Suppressor macrophage treated with lipopolysaccharide for 4 hours (primary cell): ENCODE measurements around the gene LTF.

Source experiments
- DNase-seq: peaks from one replicate; pipeline ENCODE4 v3.0.0-alpha.2; 2020

The LTF gene

DNA sequence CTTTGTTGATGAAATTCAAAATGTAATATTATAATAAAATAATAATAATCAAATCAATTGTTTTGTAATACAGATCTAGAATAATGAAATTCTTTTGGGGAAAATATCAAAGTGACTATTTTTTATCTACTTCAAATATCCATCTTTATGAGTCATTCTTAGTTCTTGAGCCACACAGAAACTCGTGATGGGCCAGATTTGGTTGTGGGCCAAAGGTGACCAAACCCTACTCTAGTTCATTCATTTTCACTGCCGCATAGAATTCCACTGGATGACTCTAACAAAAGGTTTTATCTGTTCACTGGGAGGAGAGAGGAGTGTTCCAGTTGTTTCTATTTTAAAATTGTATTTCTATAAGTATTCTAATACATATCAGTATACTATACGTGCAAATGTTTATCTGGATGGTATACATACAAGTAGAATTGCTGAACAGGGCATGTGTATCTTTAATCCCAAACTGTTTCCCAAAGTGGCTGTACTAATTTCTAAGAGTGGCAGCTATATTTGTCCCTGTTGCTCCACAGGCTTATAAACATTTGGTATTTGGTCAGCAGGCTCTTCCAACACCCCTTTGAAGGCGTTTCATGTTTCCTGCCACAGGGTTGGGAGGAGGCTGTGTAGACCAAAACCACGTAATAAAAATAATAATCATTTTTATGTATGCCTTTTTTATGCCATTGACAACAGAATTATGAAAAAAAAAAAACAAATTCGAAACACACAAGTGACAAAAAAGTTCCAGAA, 25.8 kb upstream of the LTF start:
- no peak for DNase-seq

DNA sequence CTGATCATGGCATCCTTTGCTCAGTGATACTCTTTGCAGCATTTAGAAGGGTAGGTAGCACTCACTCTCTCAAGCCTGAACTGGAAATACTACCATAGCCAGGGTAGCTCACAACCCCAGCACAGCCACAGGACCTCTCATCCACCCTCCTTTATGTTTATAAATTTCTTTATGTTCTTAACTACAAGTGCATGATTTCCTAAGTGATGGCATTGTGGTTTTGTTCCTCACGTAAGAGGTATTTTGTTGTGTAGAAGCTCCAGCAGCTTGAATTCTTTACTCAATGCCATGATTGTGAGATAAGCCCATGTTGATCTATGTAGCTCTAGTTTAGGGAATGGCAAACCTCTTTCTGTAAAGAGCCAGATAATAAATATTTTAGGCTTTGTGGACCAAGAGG, 25.2 kb upstream of the LTF start:
- DNase-seq: no peak

GRCh38 chr3:46489381-46489780, 24.7 kb upstream of the LTF start:
- no peak for DNase-seq

- peak; percentile 93 for DNase-seq
Measured at GRCh38 chr3:46488735-46489361, 24.1 kb upstream of the LTF start.

GRCh38 chr3:46485779-46486175, 21.1 kb upstream of the LTF start:
- no peak for DNase-seq

- no peak for DNase-seq
Measured at GRCh38 chr3:46484911-46485778, 20.4 kb upstream of the LTF start.

DNA sequence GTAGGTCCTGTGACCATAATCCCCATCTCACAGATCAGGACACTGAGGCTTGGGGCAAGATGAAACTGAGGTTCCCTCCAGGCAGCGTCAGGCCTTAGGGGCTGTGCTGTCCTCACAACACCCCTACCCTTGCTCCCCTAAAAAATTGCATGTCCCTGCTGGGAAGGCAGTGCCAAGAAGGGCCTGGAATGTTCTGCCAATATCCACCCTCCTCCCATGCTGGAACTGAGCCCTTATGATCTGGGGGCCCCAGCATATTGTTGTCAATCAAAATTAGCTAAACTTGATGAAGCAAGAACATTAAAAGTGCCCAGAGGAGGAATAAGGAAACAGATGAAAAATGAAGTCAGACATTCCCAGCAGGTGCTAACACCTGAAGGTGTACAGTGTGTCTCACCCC, 19.7 kb upstream of the LTF start:
- no peak for DNase-seq

DNA sequence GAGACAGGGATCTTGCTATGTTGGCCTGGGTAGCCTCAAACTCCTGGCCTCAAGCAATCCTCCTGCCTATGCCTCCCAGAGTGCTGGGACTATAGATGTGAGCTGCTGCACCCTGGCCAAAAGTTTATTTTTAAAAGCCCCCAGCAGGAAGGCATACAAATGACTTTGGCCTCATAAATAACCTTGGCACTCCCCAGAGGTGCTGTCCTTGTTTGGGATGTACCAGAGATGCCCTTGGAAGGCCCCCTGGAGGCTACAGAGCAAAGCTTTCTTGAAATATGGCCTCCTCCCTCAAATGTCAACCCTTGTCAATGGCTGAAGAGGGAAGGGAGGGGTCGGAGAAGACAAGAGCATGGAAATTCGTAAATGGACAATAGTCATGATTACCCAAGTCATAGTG, 19.1 kb upstream of the LTF start:
- DNase-seq: no peak

- no peak for DNase-seq
Measured at GRCh38 chr3:46482632-46483350, 18.1 kb upstream of the LTF start.

DNA sequence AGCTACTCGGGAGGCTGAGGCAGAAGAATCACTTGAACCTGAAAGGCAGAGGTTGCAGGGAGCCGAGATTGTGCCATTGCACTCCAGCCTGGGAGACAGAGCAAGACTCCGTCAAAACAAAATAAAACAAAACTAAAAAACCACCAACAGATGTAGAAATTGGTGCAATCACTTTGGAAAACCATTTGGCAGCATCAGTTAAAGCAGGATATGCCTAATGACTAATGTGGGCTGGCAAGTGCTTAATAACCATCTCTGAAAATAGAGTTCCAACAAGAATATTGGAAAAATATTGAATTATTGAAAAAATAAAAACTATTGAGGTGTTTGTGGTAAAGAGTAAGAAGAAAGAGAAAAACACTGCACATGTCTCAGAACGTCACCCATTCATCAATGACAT, 16.9 kb upstream of the LTF start:
- no peak for DNase-seq

DNA sequence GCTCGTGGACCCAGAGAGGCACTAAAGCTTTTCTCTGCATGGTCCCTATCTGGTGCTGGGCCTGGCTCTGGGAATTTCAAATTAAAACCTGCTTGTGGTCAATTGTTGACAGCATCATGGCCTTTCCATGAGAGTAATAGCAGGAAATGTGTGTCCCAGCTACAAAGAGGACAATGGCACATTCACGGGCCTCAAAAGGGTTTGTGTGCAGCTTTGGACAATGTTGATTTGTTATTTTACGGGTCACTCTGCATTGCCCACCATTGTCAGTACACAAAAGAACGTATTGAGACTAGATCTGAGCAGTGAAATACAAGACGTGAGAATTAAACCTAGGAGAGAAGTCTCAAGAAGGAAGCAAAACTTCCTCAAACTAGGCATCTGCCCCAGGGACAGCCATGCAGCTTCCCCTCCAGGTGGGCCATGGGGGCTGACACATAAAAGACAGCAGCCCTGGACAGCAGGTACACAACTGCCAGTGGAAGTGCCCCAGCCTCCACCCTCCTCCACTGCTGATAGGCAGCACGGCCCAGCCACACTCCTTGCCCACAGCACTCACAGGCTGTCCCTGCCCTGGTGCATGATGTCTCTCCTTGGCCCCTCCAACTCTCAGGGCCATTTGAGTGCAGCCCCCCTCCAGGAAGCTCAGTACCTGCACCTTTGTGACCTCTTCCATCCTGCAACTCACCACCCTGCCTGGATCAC, 15.9 kb upstream of the LTF start:
- DNase-seq: no peak

DNA sequence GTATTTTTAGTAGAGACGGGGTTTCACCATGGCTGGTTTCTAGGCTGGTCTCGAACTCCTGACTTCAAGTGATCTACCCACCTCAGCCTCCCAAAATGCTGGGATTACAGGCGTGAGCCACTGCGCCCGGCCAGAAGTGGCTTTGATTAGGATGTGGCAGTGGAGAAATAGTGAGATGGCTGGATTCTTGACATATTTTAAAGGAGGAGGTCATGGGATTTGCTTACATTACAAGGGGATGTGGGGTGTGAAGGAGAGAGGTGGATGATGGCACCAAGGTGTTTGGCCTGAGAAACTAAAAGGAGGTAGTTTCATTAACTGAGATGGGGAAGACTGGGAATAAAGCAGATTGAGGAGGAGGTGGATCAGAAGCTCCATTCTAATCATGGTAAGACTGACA, 15.0 kb upstream of the LTF start:
- no peak for DNase-seq

DNA sequence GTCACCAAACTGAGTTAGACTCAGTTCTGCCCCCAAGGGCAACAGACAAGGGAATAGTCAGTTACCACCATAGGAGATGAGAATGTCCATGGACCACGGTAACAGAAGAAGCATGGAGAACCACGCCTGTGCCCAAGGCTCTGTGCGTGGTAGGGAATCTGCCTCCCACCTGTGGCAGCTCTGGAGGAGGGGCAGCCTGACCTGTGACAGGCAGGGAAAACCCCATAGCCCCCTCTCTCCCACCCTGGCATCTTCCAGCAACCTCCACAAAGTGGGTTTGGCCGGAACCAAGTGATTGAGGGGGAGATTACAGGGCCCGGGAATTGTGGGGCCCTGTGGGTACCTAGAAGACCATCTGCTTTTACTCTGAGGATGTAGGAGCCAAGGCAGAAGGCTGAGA, 14.3 kb upstream of the LTF start:
- no peak for DNase-seq

DNA sequence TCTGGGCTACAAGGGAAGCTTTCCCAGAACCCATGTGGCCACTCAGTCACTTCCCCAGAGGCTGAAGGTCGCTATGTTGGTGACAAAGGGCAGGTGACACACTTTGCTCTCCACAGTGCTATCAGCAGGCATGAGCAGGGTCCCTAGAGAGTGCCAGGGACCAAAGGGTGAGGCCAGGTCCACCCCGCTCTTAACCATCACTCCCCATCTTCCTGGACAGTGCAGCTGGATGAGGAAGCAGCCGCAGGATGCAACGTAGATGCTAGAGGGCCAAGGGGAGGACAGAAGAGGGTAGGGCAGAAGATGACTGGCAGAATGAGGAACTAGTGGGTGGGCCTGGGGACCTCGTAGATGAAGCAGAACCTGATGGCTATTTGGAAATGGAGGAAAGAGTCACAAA, 13.6 kb upstream of the LTF start:
- DNase-seq: no peak

DNA sequence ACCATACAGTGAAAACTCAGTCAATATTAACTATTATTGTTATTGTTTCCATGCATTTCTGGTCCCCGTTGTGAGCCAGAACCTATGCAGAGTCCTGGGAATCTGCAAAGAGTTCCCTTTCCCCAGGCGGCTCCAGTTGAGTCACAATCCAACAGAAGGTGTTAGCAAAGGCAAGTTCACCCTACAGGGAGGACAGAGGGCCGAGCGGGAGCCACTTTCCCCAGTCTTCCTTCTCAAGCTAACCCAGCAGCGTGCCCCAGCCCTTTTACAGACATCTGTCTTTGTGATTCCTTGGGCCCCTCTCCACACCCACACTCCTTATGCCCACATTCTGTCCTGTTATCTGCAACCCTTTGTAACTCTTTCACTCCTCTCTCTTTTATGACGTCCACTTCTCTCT, 13.1 kb upstream of the LTF start:
- DNase-seq: no peak

- no peak for DNase-seq
Measured at GRCh38 chr3:46477145-46477544, 12.4 kb upstream of the LTF start.

GRCh38 chr3:46472736-46473135, 8.0 kb upstream of the LTF start:
- DNase-seq: no peak

GRCh38 chr3:46471371-46471914, 6.7 kb upstream of the LTF start:
- no peak for DNase-seq

DNA sequence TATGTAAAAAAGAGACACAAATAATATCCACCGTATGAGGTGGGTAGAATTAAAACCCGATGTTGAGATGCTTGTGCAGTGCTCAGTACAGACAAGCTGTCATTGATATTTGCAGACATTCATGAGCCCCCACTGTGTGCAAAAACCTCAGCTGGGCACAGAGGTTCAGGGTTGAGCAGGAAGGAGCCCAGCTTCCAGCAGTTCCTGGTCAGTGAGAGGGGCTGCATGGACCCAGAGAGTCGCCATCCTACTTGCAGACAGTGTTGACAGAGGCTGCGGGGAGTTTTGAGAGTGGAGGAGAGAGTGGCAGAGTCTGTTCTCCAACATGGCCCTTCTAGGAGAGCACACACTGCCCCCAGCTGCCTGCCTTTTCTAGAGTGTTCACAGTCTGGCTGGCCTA, 6.1 kb upstream of the LTF start:
- no peak for DNase-seq

DNA sequence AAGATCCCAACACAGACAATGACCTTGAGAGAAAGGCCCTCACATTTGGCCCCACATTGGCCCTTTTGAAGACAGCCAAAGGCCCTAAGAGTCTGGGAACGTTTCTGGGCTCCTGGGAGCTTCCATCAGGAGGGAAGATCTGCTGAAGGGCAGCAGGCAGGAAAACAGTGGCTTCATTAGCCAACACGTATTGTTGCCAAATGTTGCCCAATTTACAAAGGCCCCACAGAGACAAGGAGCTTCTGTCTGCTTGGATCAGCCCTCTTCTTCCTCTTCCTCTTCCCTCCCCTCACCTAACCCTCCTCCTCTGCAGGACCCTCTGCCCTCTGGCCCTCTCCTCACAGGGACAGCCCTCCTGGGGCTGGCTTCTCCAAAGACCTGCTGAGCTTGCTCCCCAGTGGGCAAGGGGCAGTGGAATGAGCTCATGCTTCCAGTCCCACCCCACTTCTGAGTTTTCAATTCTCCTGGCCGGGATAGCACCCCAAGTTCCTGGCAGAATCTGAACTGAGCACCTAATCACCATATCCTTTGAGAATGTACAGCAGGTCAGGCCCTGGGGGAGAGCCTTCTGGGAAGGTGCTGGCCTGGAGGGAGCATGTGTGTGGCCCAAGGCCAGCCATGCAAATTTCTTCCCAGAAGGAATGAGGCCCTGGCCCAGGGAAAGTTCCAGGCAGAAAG, 5.1 kb upstream of the LTF start:
- DNase-seq: peak; percentile 18

DNA sequence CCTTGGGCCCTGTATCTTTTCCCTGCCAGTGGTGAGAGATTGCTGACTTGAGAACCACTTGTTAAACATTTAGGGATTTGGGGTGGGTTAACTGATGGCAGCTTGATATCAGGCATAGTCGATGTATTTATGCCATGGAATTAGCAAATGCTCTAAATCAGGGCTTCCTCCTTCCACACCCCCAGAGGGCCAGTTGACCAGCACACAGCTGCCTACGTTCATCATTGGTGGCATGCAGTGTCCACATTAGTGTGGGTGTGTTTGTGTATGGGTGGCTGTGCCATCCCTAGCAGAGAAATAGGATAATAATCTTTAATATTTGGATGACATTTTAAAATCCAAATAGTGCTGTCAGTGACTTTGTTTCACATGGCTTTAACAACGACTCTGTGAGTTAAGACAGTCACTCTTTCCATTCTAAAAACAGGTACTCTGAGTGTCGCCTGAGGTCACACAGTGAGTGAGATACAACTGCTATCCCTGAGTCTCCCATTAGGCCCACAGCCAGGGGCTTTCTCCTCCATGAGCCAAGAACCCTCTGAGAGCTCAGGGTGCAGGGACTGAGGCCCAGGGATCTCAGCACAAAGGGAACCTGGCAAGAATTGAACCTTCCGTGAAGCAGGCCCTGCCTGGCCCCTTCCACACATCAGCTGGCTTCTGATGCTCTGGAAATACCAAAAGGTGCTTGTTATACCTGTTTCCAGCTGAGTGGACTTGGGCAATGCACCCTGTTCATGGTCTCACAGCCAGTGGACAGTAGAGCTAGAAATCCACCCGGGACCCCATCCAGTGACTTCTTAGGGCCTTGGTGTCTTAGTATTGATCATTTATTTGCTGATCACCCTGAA, 4.3 kb upstream of the LTF start:
- no peak for DNase-seq
